Fibroblast of lung (primary cell): ENCODE data around the gene CA14. TPM values are rescaled to one million over a fixed set of nuclear protein-coding genes. Genes with fewer than 3 reads are reported as not detected.

ENCODE experiments used
- DNase-seq, 2 donors: peaks; one replicate each; pipeline versions ENCODE4 v3.0.0 to v3.0.0-alpha.2; 2010; ENCODE audit warnings: low read depth in 2 of 2
- H2AFZ ChIP-seq: 2 replicates; pipeline ENCODE4 v1.5.1; 2012; ENCODE audit warnings: low read length, control low read depth, inconsistent platforms
- H3K27ac ChIP-seq: 2 replicates; pipeline ENCODE4 v1.5.1; 2011; ENCODE audit warnings: low read length, control low read depth; ENCODE audit not compliant: insufficient read depth
- H3K27me3 ChIP-seq: 2 replicates; pipeline ENCODE4 v1.5.1; 2011; ENCODE audit warnings: mild to moderate bottlenecking, low read length; ENCODE audit not compliant: control insufficient read depth, insufficient read depth
- H3K36me3 ChIP-seq: 2 replicates; pipeline ENCODE4 v1.5.1; 2011; ENCODE audit warnings: low read length; ENCODE audit not compliant: control insufficient read depth, insufficient read depth
- H3K4me1 ChIP-seq: 2 replicates; pipeline ENCODE4 v1.5.1; 2011; ENCODE audit warnings: low read length; ENCODE audit not compliant: control insufficient read depth, insufficient read depth; ENCODE audit errors: extremely low read depth
- H3K4me2 ChIP-seq: 2 replicates; pipeline ENCODE4 v1.5.1; 2011; ENCODE audit warnings: low read length, control low read depth; ENCODE audit not compliant: insufficient read depth; ENCODE audit errors: extremely low read depth
- H3K4me3 ChIP-seq, 4 experiments: fragments of 200-600 bp in 1 of 4; sonication (generic) in 1 of 4; replicated peaks in 1 of 4; 2 replicates each; pipeline ENCODE4 v1.5.1; 2011 to 2016; ENCODE audit warnings: low read length in 4 of 4, low read depth in 3 of 4, mild to moderate bottlenecking in 3 of 4, control low read depth in 2 of 4, inconsistent platforms in 1 of 4, mixed read lengths in 1 of 4; ENCODE audit not compliant: insufficient read depth in 1 of 4; ENCODE audit errors: control extremely low read depth in 1 of 4
- H3K79me2 ChIP-seq: 2 replicates; pipeline ENCODE4 v1.5.1; 2012; ENCODE audit warnings: mild to moderate bottlenecking, low read length, inconsistent platforms; ENCODE audit not compliant: control insufficient read depth, insufficient read depth
- H3K9ac ChIP-seq: 2 replicates; pipeline ENCODE4 v1.5.1; 2011; ENCODE audit warnings: mild to moderate bottlenecking, low read length, control low read depth; ENCODE audit not compliant: insufficient read depth
- H3K9me3 ChIP-seq: 2 replicates; pipeline ENCODE4 v1.5.1; 2012; ENCODE audit warnings: low read depth, low read length; ENCODE audit not compliant: control insufficient read depth, insufficient read depth
- H4K20me1 ChIP-seq: 2 replicates; pipeline ENCODE4 v1.5.1; 2011; ENCODE audit warnings: low read length; ENCODE audit not compliant: control insufficient read depth, insufficient read depth; ENCODE audit errors: extremely low read depth
- CTCF ChIP-seq, 2 donors: IDR thresholded peaks in 1 of 2; conservative IDR thresholded peaks in 1 of 2; 1 replicate in 1 of 2; 2 replicates in 1 of 2; pipeline ENCODE4 v1.5.1; 2011 to 2012; ENCODE audit warnings: low read length in 2 of 2, control low read depth in 1 of 2, inconsistent platforms in 1 of 2, low read depth in 1 of 2, mild to moderate bottlenecking in 1 of 2
- EZH2 ChIP-seq: IDR thresholded peaks from 2 replicates; pipeline ENCODE4 v1.5.1; 2012; ENCODE audit warnings: low read length, control low read depth, mild to moderate bottlenecking; ENCODE audit errors: missing control alignments
- polyA plus RNA-seq, 2 donors: library from polyadenylated mRNA; depleted of rRNA in 1 of 2; stranded (reverse) in 1 of 2; unstranded in 1 of 2; fragments of >200 nt; gene quantifications; 2 replicates each; pipeline ENCODE4 v1.2.1, GENCODE V29; 2011 to 2012; ENCODE audit warnings: missing spikeins in 1 of 2
- total RNA-seq: library from RNA; depleted of rRNA; stranded (reverse); fragments of >200 nt; gene quantifications from 2 replicates; pipeline ENCODE4 v1.2.1, GENCODE V29; 2014

The CA14 gene
- total and polyA plus RNA-seq, 2 donors (not counting 1 experiment from before 2014, with no cell fraction given) = 0.08 TPM; not detected in 1

- H3K36me3 ChIP-seq = no peaks in the 10 kb centered on the region
- no peaks in the 10 kb centered on the region for H3K79me2 ChIP-seq
- peak within 1 kb of the TSS; percentile 90 for H2AFZ ChIP-seq
- peak within 1 kb of the TSS; percentile 98 for H3K4me2 ChIP-seq
- H3K27me3 ChIP-seq = no peaks in the 10 kb centered on the region
- H4K20me1 ChIP-seq = no peaks in the 10 kb centered on the region
- peak within 1 kb of the TSS; percentile 76 for H3K9ac ChIP-seq
- DNase-seq = peak; percentile 99 to 100
- peak within 1 kb of the TSS; percentile 67 to 89 (median 76) for H3K4me3 ChIP-seq
- TF ChIP-seq CTCF (conservative IDR thresholded peaks at IDR 0.05 in 1 of 2, IDR thresholded peaks at IDR 0.05 in 1 of 2; ENCODE audit: low read depth in 1 of 2, low read length in 2 of 2) = no peak
- TF ChIP-seq EZH2 = no peak
- no peaks in the 10 kb centered on the region for H3K9me3 ChIP-seq
- peak within 1 kb of the TSS; percentile 93 for H3K27ac ChIP-seq
- peaks cover 4% of the 10 kb centered on the region for H3K4me1 ChIP-seq
Observed at GRCh38 chr1:150281758-150282557, 24.4 kb downstream of the CA14 start, which contains the start of gene CIART. TSS of gene CIART (plus strand) at chr1:150282554. CDS start at chr1:150283268, 714 bp downstream.

GRCh38 chr1:150282558-150282958, 25.0 kb downstream of the CA14 start:
- Histone ChIP-seq H3K79me2 (no peaks in the 10 kb centered on the region), H3K27ac (peak overlapping the region; percentile 78), H3K4me1 (peaks cover 4% of the 10 kb centered on the region), H3K9ac (peak overlapping the region; percentile 64), H3K4me2 (peak overlapping the region; percentile 90), H3K27me3 (no peaks in the 10 kb centered on the region), H4K20me1 (no peaks in the 10 kb centered on the region), H2AFZ (peak overlapping the region; percentile 64), H3K36me3 (no peaks in the 10 kb centered on the region), H3K9me3 (no peaks in the 10 kb centered on the region), H3K4me3 (peak overlapping the region; percentile 49 to 89 (median 72))
- TF ChIP-seq CTCF (conservative IDR thresholded peaks at IDR 0.05 in 1 of 2, IDR thresholded peaks at IDR 0.05 in 1 of 2; ENCODE audit: low read depth in 1 of 2, low read length in 2 of 2) = no peak
- no peak for TF ChIP-seq EZH2
- DNase-seq = no peak

GRCh38 chr1:150283260-150283659, 25.7 kb downstream of the CA14 start:
- Histone ChIP-seq H4K20me1 (no peaks in the 10 kb centered on the region), H3K36me3 (no peaks in the 10 kb centered on the region), H3K27ac (no peak overlapping the region), H3K79me2 (no peaks in the 10 kb centered on the region), H3K4me2 (peak overlapping the region; percentile 90), H3K9ac (no peak overlapping the region), H3K9me3 (no peaks in the 10 kb centered on the region), H3K4me3 (peak overlapping the region; percentile 49 to 89 (median 72)), H3K4me1 (peaks cover 4% of the 10 kb centered on the region), H2AFZ (no peak overlapping the region), H3K27me3 (no peaks in the 10 kb centered on the region)
- no peak for DNase-seq
- TF ChIP-seq EZH2 (no peak), CTCF (conservative IDR thresholded peaks at IDR 0.05 in 1 of 2, IDR thresholded peaks at IDR 0.05 in 1 of 2; ENCODE audit: low read depth in 1 of 2, low read length in 2 of 2) (no peak)
